ENCODE measurements around the gene DDX24.
A peak's percentile ranks its signal among the peaks of the same experiment; 100 is the strongest.

The DDX24 gene, protein sequence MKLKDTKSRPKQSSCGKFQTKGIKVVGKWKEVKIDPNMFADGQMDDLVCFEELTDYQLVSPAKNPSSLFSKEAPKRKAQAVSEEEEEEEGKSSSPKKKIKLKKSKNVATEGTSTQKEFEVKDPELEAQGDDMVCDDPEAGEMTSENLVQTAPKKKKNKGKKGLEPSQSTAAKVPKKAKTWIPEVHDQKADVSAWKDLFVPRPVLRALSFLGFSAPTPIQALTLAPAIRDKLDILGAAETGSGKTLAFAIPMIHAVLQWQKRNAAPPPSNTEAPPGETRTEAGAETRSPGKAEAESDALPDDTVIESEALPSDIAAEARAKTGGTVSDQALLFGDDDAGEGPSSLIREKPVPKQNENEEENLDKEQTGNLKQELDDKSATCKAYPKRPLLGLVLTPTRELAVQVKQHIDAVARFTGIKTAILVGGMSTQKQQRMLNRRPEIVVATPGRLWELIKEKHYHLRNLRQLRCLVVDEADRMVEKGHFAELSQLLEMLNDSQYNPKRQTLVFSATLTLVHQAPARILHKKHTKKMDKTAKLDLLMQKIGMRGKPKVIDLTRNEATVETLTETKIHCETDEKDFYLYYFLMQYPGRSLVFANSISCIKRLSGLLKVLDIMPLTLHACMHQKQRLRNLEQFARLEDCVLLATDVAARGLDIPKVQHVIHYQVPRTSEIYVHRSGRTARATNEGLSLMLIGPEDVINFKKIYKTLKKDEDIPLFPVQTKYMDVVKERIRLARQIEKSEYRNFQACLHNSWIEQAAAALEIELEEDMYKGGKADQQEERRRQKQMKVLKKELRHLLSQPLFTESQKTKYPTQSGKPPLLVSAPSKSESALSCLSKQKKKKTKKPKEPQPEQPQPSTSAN

DNA sequence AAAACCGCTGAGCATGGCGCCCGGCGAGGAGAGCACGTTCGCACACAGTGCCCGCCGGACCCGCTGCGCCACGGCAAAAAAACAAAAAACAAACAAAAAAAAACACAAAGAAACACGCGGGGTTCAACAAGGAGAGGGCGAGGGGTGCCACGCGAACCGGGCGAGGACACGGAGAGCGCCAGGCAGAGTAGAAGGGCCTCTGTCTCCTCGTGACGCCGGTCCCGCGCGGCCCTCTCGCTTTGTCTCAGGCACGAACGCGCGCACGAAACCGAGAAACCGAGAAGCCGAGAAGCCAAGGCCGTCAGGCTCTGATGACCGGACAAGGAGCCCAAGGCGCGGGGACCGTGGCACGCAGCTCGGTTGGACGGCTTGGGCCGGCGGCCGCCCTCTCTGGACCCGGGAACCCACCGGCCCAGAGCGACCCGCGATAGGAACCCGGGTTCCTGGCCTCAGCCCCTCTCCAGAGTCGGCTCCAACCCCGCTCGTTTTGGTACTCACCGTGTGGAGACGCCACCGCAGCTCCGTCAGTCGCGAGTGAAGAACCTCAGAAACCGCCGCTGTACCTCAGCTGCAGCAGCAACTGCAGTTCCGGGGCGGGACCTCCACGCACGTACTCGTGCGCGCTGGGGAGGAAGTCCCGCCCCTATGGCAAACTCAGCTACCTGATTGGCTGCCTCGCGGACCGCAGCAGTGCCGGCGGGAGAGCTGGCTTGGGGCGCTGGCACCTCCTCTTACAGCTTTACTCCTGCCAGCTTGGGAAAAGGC, at the start of gene DDX24, which contains the start of gene IFI27L1:
TSS of gene DDX24 (minus strand) at position 582 of the 765 bp plus-strand sequence. CDS start 1,460 bp downstream, outside the sequence.
TSS of gene IFI27L1 (plus strand) at position 690 of the 765 bp plus-strand sequence. CDS start 15,628 bp downstream, outside the sequence.
- peak; percentile 98 for DNase-seq (ENCODE audit: low spot score)

DNA sequence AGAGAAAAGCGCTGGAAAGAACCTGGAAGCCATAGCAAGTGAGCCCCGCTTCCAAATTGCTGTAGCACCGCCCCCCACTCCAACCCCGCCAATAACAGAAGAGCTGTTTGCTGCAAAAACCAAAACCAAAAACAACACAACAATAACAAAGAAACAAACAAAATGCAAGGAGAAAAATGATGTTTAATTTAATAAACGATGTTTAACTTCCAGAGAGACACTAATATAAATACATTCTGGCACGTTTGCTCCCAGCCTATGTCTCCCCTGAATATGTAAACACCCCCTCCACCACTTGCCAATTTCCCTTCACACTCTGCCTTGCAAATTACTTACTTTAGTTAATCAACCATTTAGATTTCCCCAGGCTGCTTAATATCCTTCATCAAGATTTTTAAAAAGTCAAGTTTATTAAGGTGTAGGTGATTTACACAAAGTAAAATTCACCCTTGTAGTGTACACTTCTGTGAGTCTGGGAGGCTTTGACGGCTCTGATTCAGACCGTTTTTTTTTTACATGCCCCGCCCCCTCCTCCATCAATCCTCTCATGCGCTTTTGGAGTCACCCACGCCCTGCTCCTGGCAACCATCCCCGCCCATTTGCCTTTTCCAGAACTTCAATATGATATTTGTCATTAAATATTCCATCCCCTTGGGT, 48.9 kb upstream of the DDX24 start:
- DNase-seq (ENCODE audit: low spot score): peak; percentile 55

DNA sequence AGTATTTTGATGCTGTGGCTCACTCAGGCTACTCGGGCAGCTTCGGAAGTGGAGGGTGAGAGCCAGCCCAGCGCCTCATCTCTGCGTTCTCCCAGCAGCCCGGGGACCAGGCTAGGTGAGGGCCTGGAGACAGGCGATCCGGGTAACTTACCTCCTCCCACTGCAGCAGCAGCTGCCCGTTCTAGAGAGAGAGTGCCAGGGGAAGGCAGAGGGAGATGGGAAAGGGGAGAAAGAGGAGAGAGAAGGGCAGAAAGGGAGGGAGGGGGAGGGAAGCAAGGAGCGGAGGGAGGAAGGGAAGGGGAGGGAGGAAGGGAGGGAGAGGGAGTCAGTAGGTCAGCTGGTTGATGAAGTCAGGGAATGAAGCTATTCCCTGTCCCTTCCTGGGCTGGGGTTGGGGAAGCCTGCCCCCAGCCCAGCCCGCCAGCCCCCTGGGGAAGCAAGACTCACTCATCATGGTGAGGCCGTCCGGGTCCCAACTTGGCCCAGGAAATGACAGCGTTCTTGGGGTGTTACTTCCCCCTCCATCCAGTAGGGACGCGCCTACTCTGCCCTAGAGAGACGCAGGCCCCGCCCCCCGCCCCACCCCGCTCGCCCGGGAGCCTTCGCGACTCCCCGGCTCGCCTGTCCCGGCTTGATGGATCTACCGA, 48.2 kb upstream of the DDX24 start, which contains the start of gene IFI27L2:
TSS of gene IFI27L2 (minus strand) at position 494 of the 647 bp plus-strand sequence. CDS start at position 454, 40 bp downstream.
- peak; percentile 91 for DNase-seq (ENCODE audit: low spot score)

DNA sequence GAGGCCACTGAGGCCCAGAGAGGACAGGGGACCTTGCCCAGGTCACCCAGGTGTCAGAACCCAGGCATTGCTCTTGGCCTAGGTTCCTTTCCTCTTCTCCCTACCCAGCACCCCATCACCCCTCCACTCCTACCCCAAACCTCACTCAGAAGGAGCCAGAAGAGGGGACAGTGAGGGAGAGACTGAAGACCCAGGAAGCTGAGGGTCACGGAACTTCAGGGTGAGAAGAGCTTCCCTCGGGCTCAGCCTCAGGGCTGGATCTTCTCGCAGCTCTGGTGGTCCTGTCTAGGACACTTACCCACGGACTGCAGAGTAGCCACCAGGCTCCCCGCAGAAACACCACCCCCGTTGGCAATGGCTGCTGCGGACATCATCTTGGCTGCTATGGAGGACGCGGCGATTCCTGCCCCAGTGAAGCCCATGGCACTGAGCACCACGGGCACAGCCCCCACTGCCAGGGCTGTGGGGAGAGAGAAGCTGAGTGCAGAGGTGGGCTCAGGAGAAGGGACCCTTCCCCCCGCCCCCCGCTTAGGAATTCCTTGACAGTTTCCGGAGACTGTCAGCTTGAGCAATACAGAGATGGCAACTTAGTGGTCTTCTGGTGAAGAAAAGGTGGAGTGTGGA, 47.3 kb upstream of the DDX24 start:
- DNase-seq (ENCODE audit: low spot score): no peak

DNA sequence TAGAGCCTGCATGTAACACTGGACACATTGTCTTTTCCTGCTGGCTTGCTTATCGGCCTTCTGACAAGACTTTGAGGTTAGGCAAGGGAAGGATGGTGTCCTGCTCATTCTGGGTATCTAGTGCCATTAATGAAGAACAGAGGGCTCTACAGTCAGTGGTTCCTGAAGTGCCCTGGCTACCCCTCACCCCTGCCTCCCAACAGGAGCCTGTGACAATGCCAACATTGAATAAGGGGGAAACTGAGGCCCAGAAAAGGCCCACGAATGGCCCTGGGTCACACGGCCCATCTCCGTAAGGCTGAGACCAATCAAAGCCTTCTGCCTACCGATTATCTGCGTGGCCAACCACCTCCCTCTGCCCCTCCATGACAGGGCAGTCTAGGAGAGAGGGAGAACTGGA, 46.3 kb upstream of the DDX24 start:
- DNase-seq (ENCODE audit: low spot score): no peak

DNA sequence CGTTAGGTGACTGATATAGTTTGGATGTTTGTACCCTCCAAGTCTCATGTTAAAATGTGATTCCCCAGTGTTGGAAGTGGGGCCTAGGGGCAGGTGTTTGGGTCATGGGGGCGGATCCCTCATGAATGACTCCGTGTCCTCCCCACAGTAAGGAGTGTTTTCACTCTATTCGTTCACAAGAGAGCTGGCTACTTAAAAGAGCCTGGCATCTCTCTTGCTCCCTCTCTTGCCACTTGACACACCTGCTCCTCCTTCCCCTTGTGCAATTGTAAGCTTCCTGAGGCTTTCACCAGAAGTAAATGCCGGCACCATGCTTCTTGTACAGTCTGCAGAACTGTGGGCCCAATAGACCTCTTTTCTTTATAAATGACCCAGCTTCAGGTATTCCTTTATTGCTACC, 45.8 kb upstream of the DDX24 start:
- no peak for DNase-seq (ENCODE audit: low spot score)

DNA sequence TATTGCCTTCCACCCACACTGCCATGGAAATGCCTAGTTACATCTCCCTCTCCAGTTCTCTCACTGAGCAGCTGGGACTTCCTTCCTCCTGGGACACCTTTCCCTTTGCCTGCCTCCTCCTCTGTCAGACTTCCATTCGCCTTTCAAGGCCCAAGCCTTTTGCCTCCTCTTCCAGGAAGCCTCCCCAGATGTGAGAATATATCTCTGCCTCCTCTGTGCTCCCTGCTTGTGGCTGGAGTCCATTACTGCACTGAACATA, 45.3 kb upstream of the DDX24 start:
- DNase-seq (ENCODE audit: low spot score): no peak

DNA sequence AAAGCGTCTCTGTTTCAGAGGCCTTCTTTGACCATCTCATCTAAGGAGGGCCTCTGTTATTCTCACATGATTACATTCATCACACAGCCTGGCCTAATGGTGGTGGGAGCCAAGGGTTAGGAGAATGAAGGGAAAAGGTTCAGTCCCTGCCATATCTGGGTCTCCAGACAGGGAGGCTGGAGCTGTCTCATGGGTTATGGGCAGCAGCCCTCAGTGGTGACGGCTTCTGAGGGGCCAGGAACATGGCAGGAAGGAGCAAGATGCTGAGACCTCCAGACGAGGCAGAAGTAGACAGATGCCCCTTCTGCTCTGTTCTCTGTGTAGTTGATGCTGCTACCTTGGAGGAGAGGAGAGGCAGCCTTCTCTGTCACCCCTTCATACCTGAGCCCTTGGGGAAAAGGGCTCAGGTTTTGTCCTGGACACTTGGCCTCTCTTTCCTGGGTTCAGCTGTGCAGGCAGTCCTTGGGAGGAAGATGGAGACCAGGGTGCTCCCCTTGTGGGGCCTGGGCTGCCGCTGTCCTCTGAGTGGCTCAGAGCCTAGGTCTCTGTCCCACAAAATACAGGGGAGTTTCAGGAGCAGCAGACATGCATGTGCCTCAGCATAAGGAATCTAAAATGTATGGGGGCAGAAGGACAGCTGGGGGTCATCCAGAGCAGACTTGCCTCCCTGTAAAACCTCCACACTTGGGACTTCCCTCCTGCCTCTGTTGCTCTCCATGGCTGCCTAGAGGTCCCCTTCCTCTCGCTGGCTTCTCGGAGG, 44.8 kb upstream of the DDX24 start:
- DNase-seq (ENCODE audit: low spot score): no peak

DNA sequence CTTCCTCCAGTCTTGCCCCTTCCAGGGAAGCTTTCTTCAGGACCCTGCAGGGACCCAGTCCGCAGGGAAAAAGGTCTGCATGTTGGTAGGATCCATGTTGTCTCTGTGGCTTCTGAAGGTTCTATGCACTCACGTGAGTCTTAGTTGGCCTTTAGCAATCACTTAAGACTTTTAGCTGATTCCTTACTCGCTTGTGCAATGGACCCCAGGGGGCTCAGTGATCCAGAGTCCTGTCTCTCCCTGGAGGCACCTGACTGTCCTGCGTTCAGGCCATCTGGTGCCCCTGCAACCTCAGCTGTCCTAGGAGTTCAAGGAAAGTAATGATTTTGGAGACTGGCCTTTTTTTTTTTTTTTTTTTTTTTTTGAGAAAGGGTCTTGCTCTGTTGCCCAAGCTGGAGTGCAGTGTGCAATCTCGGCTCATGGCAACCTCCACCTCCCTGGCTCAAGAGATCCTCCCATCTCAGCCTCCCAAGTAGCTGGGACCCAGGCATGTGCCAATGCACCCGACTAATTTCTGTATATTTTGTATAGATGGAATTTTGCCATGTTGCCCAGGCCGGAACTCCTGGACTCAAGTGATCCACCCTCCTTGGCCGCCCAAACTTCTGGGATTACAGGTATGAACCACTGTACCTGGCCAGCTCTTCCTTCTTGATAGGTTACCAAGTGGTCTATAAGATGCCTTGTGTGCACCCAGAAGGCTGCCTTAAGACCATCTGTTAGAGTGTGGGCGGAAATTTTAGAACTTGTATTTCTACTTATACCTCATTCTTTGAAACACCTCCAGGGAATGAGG, 43.8 kb upstream of the DDX24 start:
- DNase-seq (ENCODE audit: low spot score): no peak

DNA sequence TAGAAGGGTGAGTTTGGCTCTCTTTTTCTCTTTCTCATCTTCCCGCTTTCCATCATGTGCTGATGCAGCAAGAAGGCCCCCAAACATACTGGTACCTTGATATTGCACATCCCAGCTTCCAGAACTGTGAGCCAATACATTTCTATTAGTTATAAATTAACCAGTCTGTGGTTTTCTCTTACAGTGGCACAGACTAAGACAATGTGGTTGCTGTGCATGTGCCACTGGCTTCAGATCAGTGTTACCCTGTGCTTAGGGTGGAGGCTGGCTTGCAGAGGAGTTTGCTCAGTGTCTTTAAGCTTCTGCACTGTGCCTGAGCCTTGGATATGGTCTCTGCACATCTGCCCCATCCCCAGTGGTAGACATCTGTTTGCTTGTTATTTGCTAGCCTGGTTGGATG, 42.9 kb upstream of the DDX24 start:
- DNase-seq (ENCODE audit: low spot score): no peak

DNA sequence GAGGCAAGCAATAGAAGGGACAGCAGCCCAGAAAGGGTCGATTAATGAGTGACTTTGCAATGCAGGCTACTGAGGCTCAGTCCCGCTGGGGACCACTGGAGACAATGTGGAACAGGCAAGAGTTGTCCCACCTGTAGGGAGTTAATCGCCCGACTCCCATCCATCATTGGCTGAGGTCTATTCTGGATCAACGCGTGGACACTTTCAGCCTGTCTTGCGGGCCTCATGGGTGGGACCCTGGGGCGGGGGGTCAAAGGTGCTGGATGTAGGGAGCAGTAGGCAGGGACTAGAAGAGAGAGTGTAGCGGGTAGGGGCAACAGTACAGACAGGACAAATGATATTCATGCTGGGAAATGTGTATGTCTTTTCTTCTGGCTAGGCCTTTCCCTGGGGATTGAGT, 42.3 kb upstream of the DDX24 start:
- DNase-seq (ENCODE audit: low spot score): no peak

DNA sequence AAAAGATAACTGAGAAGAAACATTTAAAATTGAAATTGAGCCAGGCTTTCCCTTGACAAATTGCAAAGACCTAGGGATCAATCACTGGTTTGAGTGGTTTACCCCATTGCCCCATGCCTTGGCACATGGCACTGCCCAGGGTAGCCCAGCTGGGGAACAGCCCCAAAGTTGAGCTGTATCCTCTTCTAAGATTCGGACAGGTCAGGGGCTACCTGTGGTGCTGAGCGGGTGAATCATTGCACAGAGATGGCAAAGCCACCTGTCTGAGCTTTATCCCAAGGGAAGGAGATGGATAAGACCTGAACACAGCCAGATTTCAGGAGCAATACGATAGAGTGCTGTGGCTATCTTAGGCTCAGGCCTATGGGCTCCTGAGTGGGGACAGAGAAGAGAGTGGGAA, 41.4 kb upstream of the DDX24 start:
- DNase-seq (ENCODE audit: low spot score): no peak

DNA sequence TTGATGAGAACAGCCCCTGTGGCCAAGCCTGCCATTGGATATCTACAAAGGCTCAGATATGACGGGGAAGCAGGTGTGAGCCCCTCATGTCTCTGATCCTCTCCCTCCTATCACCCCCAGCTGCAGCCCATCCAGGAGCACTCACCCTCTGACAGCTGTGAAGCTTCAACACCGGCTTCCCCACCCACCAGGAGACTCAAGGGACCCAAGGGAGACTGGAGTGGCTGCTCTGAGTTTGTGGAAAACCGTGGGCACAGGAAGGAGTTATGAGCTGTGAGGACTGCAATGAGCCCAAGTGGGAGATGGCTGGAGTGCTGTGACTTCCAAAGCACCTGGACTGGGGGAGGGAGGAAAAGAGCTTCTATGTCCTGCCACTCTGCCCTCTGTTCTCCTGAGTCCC, 40.5 kb upstream of the DDX24 start:
- DNase-seq (ENCODE audit: low spot score): no peak

DNA sequence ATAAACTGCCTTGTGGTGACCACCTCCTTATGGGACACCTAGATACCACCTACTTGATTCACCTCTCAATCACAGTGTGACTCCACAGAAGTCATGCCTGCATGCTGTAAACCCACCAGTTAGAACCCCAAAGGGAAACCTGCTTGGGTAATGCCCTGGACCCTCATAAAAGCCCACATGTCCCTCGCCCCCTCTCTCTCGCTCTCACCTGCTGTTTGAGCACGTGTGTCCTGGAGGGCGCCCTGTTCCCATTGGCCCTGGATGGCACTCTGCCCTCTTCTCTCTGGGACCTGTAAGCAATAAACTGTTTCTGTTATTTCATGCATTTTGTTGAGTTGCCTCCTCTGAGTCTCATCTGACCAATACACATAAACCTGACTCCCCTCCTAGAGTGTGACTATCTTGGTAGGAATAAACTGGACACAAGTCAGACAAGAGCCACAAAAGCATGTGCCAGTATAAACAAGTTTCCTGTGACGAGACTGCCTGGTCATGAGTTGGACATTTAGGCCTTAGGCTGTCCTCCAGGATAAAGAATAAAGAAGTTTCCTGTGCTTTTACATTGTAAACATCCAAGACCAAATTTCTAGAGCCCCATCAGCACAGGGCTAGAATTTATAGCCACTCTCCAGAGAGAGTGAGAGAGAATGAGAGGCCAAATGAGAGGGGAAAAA, 39.8 kb upstream of the DDX24 start:
- DNase-seq (ENCODE audit: low spot score): peak; percentile 53

DNA sequence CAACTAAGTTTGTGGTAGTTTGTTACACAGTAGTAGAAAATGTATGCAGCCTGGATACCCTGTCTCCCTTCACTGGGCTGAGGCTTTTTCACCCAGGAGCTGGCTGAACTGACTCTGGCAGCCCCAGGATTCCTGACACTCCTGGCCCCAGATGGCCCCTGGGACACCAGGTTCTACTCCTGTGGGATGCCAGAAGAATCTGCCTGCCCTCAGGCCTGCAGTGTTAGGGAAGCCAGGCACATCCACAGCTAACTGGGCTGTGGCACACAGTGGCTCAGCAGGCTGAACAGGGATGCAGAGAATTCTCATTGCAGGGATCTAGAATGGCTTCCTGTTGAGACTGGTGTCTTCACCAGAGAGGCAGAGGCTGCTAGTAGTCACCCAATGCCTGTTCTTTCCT, 38.1 kb upstream of the DDX24 start:
- DNase-seq (ENCODE audit: low spot score): no peak

DNA sequence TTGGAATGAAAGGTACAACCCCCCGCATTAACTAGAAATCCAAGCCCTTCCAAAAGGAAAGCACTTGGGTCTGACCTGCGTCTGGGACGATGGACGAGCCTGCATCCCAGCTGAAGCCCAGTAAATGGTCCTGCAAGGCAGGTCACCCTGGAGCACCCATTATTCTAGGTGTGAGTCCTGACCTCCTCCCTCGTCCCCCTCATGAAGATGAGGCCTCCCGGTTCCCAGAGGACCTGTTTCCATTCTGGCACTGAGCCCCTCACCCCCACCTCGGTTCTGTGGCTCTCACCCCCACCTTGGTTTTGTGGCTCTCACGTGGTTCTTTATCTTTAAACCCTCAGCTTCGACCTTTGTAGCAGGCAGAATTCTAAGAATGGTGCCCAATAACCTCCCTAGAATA, 36.9 kb upstream of the DDX24 start:
- DNase-seq (ENCODE audit: low spot score): no peak

DNA sequence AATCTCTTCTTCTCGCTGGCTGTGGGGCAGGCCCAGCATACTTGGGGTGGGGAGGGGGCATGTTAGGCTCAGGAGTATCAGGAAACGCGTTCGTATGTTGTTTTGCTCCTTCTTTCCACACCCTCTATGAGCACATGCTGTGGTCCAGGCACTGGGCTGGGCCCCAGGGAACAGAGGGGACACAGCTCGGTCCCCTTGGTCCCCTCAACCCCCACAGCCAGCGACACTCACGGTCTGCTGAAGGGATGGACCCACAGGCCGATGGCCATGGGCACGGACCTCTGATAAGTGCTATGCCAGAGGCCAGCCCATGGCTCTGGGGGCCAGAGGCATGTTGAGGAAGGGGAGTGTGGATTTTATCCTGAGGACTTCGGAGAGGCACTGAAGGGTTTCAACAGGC, 35.7 kb upstream of the DDX24 start:
- no peak for DNase-seq (ENCODE audit: low spot score)

DNA sequence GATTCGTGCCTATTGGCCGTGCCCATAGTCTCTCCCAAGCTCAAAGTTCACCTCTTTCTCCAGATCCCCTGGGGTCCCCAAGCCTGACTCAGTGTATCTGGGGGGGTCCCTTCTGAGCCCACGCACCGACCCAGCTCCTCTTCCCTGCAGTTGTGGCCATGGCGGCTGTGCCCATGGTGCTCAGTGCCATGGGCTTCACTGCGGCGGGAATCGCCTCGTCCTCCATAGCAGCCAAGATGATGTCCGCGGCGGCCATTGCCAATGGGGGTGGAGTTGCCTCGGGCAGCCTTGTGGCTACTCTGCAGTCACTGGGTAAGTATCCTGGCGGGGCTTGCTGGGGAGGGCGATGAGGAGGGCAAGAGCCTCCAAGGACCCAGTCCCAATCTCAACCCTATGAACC, 34.6 kb upstream of the DDX24 start:
- DNase-seq (ENCODE audit: low spot score): no peak
